Measurements from ENCODE around the gene PBX3. TPM values are rescaled to one million over a fixed set of nuclear protein-coding genes. Genes with fewer than 3 reads are reported as not detected.

Gene PBX3
- total and polyA plus RNA-seq, 9 of the 15 experiments (the other 6 are each of a cell fraction or from before 2014, with no cell fraction given), result 0.14 to 5.8 (median 0.92) TPM

DNA sequence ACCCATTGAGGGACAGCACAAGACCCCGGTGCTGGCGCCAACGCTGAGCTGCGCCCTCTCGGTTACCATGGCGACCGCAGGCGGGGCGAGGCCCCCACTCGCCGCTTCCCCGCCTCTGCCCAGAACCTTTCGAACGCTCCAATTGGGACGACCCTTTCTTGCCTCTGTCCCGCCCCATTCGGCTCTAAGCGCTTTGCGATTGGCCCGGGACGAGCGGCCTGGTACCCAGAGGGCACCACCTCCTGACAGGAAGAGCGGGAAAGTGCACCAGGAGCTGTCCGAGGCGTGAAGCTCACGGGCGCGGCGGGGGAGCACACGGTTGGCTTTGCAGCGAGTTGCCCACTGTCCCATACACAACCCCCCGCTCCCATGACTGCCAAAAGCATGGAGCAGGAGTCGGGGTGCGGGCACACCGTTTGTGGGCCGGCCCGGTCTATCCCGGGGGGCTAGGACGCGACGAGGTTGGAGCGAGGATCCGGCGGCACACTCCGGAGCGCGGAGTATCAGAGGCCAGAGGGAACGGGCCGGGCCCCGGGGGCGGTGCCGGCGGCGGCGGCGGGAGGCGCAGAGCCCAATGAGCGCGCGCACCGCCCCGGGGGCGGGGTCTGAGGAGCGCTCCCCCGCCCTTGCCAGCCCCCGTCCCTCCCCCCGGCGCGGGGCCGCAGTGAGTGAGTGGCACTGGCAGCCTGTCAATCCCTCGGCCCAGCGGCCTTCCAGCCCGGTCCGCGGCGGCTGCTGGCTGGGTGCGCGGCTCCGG lies 978 bp upstream of the PBX3 start (continued):
- TF ChIP-seq, protein P1, sequence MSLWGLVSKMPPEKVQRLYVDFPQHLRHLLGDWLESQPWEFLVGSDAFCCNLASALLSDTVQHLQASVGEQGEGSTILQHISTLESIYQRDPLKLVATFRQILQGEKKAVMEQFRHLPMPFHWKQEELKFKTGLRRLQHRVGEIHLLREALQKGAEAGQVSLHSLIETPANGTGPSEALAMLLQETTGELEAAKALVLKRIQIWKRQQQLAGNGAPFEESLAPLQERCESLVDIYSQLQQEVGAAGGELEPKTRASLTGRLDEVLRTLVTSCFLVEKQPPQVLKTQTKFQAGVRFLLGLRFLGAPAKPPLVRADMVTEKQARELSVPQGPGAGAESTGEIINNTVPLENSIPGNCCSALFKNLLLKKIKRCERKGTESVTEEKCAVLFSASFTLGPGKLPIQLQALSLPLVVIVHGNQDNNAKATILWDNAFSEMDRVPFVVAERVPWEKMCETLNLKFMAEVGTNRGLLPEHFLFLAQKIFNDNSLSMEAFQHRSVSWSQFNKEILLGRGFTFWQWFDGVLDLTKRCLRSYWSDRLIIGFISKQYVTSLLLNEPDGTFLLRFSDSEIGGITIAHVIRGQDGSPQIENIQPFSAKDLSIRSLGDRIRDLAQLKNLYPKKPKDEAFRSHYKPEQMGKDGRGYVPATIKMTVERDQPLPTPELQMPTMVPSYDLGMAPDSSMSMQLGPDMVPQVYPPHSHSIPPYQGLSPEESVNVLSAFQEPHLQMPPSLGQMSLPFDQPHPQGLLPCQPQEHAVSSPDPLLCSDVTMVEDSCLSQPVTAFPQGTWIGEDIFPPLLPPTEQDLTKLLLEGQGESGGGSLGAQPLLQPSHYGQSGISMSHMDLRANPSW (CRISPR knock-in tag; IDR thresholded peaks at IDR 0.05), result no peak
- no peak for TF ChIP-seq NR4A1 (CRISPR knock-in tag; IDR thresholded peaks at IDR 0.05)
- no peak for TF ChIP-seq NR4A1 (tag; IDR thresholded peaks at IDR 0.05)
- TF ChIP-seq, protein P2, sequence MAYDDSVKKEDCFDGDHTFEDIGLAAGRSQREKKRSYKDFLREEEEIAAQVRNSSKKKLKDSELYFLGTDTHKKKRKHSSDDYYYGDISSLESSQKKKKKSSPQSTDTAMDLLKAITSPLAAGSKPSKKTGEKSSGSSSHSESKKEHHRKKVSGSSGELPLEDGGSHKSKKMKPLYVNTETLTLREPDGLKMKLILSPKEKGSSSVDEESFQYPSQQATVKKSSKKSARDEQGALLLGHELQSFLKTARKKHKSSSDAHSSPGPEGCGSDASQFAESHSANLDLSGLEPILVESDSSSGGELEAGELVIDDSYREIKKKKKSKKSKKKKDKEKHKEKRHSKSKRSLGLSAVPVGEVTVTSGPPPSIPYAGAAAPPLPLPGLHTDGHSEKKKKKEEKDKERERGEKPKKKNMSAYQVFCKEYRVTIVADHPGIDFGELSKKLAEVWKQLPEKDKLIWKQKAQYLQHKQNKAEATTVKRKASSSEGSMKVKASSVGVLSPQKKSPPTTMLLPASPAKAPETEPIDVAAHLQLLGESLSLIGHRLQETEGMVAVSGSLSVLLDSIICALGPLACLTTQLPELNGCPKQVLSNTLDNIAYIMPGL (CRISPR knock-in tag; IDR thresholded peaks at IDR 0.05), result no peak
- no peak for TF ChIP-seq RAD21 (CRISPR knock-in tag; conservative IDR thresholded peaks at IDR 0.05 in 1 of 2, IDR thresholded peaks at IDR 0.05 in 1 of 2)
- TF ChIP-seq, protein P3, sequence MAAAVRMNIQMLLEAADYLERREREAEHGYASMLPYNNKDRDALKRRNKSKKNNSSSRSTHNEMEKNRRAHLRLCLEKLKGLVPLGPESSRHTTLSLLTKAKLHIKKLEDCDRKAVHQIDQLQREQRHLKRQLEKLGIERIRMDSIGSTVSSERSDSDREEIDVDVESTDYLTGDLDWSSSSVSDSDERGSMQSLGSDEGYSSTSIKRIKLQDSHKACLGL (CRISPR knock-in tag; IDR thresholded peaks at IDR 0.05; ENCODE audit: borderline replicate concordance, poor library complexity, severe bottlenecking), result no peak
- peak; percentile 10; the same call in 1 of the 2 replicates for TF ChIP-seq PHF8 (IDR thresholded peaks at IDR 0.05; ENCODE audit: borderline replicate concordance, low read length)
- TF ChIP-seq GATA2 (CRISPR knock-in tag; IDR thresholded peaks at IDR 0.05), result no peak
- TF ChIP-seq NR2F6 (CRISPR knock-in tag; IDR thresholded peaks at IDR 0.05), result no peak
- TF ChIP-seq, protein P4, sequence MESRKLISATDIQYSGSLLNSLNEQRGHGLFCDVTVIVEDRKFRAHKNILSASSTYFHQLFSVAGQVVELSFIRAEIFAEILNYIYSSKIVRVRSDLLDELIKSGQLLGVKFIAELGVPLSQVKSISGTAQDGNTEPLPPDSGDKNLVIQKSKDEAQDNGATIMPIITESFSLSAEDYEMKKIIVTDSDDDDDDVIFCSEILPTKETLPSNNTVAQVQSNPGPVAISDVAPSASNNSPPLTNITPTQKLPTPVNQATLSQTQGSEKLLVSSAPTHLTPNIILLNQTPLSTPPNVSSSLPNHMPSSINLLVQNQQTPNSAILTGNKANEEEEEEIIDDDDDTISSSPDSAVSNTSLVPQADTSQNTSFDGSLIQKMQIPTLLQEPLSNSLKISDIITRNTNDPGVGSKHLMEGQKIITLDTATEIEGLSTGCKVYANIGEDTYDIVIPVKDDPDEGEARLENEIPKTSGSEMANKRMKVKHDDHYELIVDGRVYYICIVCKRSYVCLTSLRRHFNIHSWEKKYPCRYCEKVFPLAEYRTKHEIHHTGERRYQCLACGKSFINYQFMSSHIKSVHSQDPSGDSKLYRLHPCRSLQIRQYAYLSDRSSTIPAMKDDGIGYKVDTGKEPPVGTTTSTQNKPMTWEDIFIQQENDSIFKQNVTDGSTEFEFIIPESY (CRISPR knock-in tag; IDR thresholded peaks at IDR 0.05), result no peak
- TF ChIP-seq SUPT5H (IDR thresholded peaks at IDR 0.05), result no peak
- no peak for TF ChIP-seq GATAD2A (IDR thresholded peaks at IDR 0.05)
- TF ChIP-seq CEBPG (CRISPR knock-in tag; IDR thresholded peaks at IDR 0.05), result no peak
- no peak for TF ChIP-seq CEBPG (tag; conservative IDR thresholded peaks at IDR 0.05 in 1 of 2, IDR thresholded peaks at IDR 0.05 in 1 of 2)
- no peak for TF ChIP-seq EP400 (IDR thresholded peaks at IDR 0.05)
- 0 out of 2 replicates have a peak, but pooled peaks have one; percentile 53 for TF ChIP-seq ZNF224 (CRISPR knock-in tag; IDR thresholded peaks at IDR 0.05)
- TF ChIP-seq IRF2 (CRISPR knock-in tag; IDR thresholded peaks at IDR 0.05), result no peak
- TF ChIP-seq FOXJ2 (tag; IDR thresholded peaks at IDR 0.05), result no peak
- TF ChIP-seq ZNF695 (CRISPR knock-in tag; IDR thresholded peaks at IDR 0.05), result no peak
- TF ChIP-seq ZNF24 (IDR thresholded peaks at IDR 0.05), result no peak
- no peak for TF ChIP-seq ZNF140 (CRISPR knock-in tag; IDR thresholded peaks at IDR 0.05)
- TF ChIP-seq ZNF347 (CRISPR knock-in tag; IDR thresholded peaks at IDR 0.05; ENCODE audit: low read depth), result no peak
- TF ChIP-seq ZNF707 (CRISPR knock-in tag; conservative IDR thresholded peaks at IDR 0.05), result no peak
